Trophoblast cell (in vitro differentiated cells and primary cell): ENCODE data around the gene HS6ST1.
A peak's percentile ranks its signal among the peaks of the same experiment; 100 is the strongest.

Source experiments
- DNase-seq, 2 donors: peaks; one replicate each; pipeline ENCODE4 v3.0.0-alpha.2; 2016
- H2AFZ ChIP-seq: 2 replicates; pipeline ENCODE4 v1.6.1; 2013; ENCODE audit warnings: low read length, moderate library complexity, mild to moderate bottlenecking; ENCODE audit not compliant: insufficient read depth, poor library complexity
- H2AK5ac ChIP-seq: 2 replicates; pipeline ENCODE4 v1.6.1; 2013; ENCODE audit warnings: mild to moderate bottlenecking, low read length
- H2BK120ac ChIP-seq: 2 replicates; pipeline ENCODE4 v1.6.1; 2013; ENCODE audit warnings: low read length, mild to moderate bottlenecking, moderate library complexity; ENCODE audit not compliant: insufficient read depth, poor library complexity
- H2BK12ac ChIP-seq: 2 replicates; pipeline ENCODE4 v1.6.1; 2013; ENCODE audit warnings: mild to moderate bottlenecking, low read length, moderate library complexity
- H2BK5ac ChIP-seq: 2 replicates; pipeline ENCODE4 v1.6.1; 2013; ENCODE audit warnings: low read length, low read depth, moderate library complexity, mild to moderate bottlenecking; ENCODE audit not compliant: poor library complexity
- H3K14ac ChIP-seq: 2 replicates; pipeline ENCODE4 v1.6.1; 2013; ENCODE audit warnings: mild to moderate bottlenecking, low read length
- H3K18ac ChIP-seq: 2 replicates; pipeline ENCODE4 v1.6.1; 2013; ENCODE audit warnings: mild to moderate bottlenecking, low read length
- H3K23ac ChIP-seq: 2 replicates; pipeline ENCODE4 v1.6.1; 2013; ENCODE audit warnings: low read length
- H3K27ac ChIP-seq: 2 replicates; pipeline ENCODE4 v1.5.1; 2013; ENCODE audit warnings: low read depth, mild to moderate bottlenecking, inconsistent platforms, low read length, moderate library complexity
- H3K27me3 ChIP-seq: 2 replicates; pipeline ENCODE4 v1.6.1; 2013; ENCODE audit warnings: inconsistent platforms, mild to moderate bottlenecking, low read length, moderate library complexity; ENCODE audit not compliant: insufficient read depth
- H3K36me3 ChIP-seq, 2 experiments: 1 replicate in 1 of 2; 2 replicates in 1 of 2; pipeline ENCODE4 v1.6.1; 2013; ENCODE audit warnings: low read length in 2 of 2, mild to moderate bottlenecking in 2 of 2, moderate library complexity in 1 of 2; ENCODE audit not compliant: insufficient read depth in 2 of 2, control insufficient read depth in 1 of 2
- H3K4ac ChIP-seq: 2 replicates; pipeline ENCODE4 v1.6.1; 2013; ENCODE audit warnings: low read depth, mild to moderate bottlenecking, low read length, moderate library complexity
- H3K4me1 ChIP-seq, 2 experiments: 1 replicate in 1 of 2; 2 replicates in 1 of 2; pipeline ENCODE4 v1.6.1; 2013; ENCODE audit warnings: low read length in 2 of 2, mild to moderate bottlenecking in 2 of 2, moderate library complexity in 1 of 2; ENCODE audit not compliant: insufficient read depth in 2 of 2, control insufficient read depth in 1 of 2
- H3K4me2 ChIP-seq: 2 replicates; pipeline ENCODE4 v1.6.1; 2013; ENCODE audit warnings: inconsistent platforms, mild to moderate bottlenecking, low read length, moderate library complexity
- H3K4me3 ChIP-seq: 2 replicates; pipeline ENCODE4 v1.5.1; 2013; ENCODE audit warnings: mild to moderate bottlenecking, low read depth, low read length, inconsistent platforms
- H3K79me1 ChIP-seq: one replicate; pipeline ENCODE4 v1.6.1; 2013; ENCODE audit warnings: low read length
- H3K79me2 ChIP-seq: 2 replicates; pipeline ENCODE4 v1.6.1; 2013; ENCODE audit warnings: low read length, mild to moderate bottlenecking; ENCODE audit not compliant: control insufficient read depth, insufficient read depth, poor library complexity
- H3K9ac ChIP-seq: 2 replicates; pipeline ENCODE4 v1.6.1; 2013; ENCODE audit warnings: mild to moderate bottlenecking, low read length
- H3K9me3 ChIP-seq: 2 replicates; pipeline ENCODE4 v1.6.1; 2013; ENCODE audit warnings: low read depth, mild to moderate bottlenecking, control low read depth, inconsistent platforms, low read length; ENCODE audit not compliant: insufficient read depth
- H4K12ac ChIP-seq: 2 replicates; pipeline ENCODE4 v1.6.1; 2013; ENCODE audit warnings: low read depth, mild to moderate bottlenecking, low read length, moderate library complexity
- H4K8ac ChIP-seq: 2 replicates; pipeline ENCODE4 v1.6.1; 2013; ENCODE audit warnings: low read depth, mild to moderate bottlenecking, low read length, moderate library complexity
- H4K91ac ChIP-seq: one replicate; pipeline ENCODE4 v1.6.1; 2013; ENCODE audit warnings: low read depth, mild to moderate bottlenecking, low read length, moderate library complexity
- WGBS: extraction: QIAGEN DNeasy Blood & Tissue Kit; methylation state at CpG from one replicate; pipeline ENCODE4 v1.1.7; 2013; ENCODE audit warnings: missing lambda C conversion rate; ENCODE audit not compliant: insufficient read length, insufficient coverage; ENCODE audit errors: extremely low coverage; 5-methylcytosine and 5-hydroxymethylcytosine counted together

HS6ST1 gene

DNA sequence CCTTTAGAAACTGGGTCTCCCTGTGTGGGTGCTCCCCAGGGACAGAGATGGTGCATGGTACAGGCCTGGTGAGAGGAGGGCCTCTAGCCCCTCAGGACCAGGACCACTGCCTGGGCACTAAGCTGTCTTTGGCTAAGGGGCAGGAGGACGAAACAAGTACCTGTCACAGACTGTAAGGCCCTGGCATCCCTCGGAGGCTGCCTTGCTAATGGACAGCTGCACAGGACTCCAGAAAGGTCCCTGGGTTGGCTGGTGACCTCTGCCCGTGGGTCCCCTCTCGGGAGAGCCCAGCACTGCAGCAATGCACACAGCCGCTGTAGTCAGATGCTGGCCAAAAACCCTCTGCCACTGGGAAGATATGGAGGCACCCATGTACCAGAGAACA, 14.3 kb downstream of the HS6ST1 start:
- DNase-seq: no peak
- Histone ChIP-seq H4K91ac (peak overlapping the region; percentile 49), H3K18ac (peak overlapping the region; percentile 73), H4K8ac (peak overlapping the region; percentile 5), H3K4me3 (no peak overlapping the region), H3K4me2 (no peak overlapping the region), H3K14ac (peak overlapping the region; percentile 6), H2BK5ac (no peak overlapping the region), H3K79me2 (peaks cover 13% of the 10 kb centered on the region), H3K4me1 (peaks cover 42 to 52% of the 10 kb centered on the region in 2 experiments), H3K27me3 (no peaks in the 10 kb centered on the region), H2AFZ (no peak overlapping the region), H3K79me1 (peaks cover 22% of the 10 kb centered on the region), H2AK5ac (peak overlapping the region; percentile 20), H3K9ac (no peak overlapping the region), H2BK12ac (no peak overlapping the region), H2BK120ac (peak overlapping the region; percentile 13), H3K9me3 (peaks cover 2% of the 10 kb centered on the region), H3K4ac (peak overlapping the region; percentile 22), H3K36me3 (peaks cover 4 to 6% of the 10 kb centered on the region in 2 experiments), H3K23ac (no peak overlapping the region), H3K27ac (peak overlapping the region; percentile 73), H4K12ac (no peak overlapping the region)
- WGBS: no CpG with 5 or more reads among the region's 5 CpGs

DNA sequence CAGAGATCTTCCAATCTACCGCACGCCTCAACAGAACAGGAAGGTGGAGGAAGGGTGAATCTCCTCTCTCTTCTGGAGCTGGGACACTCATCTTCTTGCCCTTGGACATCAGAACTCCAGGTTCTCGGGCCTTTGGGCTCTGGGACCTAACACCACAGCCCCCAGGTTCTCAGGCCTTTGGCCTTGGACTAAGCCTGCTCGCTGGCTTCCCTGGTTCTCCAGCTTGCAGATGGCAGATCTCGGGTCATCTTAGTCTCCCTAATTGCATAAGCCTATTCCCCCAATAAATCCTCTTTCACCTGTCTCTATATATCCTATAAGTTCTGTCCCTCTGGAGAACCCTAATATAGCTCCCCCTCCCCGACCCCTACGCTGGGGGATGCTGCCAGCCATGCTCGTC, 14.8 kb downstream of the HS6ST1 start:
- Histone ChIP-seq H2BK120ac (no peak overlapping the region), H3K23ac (no peak overlapping the region), H4K91ac (peak overlapping the region; percentile 49), H3K4me2 (no peak overlapping the region), H3K79me1 (peaks cover 22% of the 10 kb centered on the region), H4K8ac (no peak overlapping the region), H2BK12ac (no peak overlapping the region), H3K9ac (no peak overlapping the region), H3K4me1 (peaks cover 42 to 52% of the 10 kb centered on the region in 2 experiments), H3K27me3 (no peaks in the 10 kb centered on the region), H3K4me3 (no peak overlapping the region), H4K12ac (no peak overlapping the region), H3K4ac (peak overlapping the region; percentile 31), H2AFZ (no peak overlapping the region), H3K36me3 (peaks cover 4 to 6% of the 10 kb centered on the region in 2 experiments), H3K79me2 (peaks cover 13% of the 10 kb centered on the region), H2BK5ac (no peak overlapping the region), H3K27ac (no peak overlapping the region), H2AK5ac (no peak overlapping the region), H3K9me3 (peaks cover 2% of the 10 kb centered on the region), H3K14ac (no peak overlapping the region), H3K18ac (no peak overlapping the region)
- no peak for DNase-seq
- no CpG with 5 or more reads among the region's 8 CpGs for WGBS

DNA sequence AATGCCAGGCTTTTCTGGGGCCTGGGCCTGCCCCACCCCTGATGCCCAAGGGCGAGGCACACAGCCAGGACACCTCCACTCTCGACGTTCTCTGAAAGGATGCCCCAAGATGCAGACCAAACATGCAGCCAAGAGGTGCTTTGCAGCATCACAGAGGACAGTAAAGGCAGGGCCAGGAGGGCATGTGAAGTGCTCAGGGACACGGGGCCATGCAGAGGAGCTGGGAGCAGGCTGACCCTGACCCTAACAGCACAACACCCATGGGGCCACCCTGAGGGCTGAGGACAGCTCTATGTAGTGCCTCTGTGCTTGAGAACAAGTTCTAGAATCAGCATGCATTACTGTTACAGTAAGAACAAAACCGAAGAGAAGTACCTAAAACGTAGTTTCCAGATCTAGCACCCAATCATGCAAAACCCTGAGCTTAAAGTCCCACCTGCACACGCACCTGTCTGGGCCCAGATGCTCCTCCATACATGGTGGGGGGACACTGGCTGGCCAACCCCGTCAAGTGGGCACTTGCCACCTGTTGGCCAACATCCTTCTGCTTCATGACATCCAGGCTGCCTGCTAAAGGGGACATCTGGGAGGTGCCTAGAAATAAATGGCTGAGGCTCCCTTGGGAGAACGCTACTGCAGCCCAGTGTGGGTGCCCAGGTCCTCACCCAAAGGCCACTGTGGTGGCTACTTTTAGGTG, 15.4 kb downstream of the HS6ST1 start:
- H3K14ac ChIP-seq: no peak overlapping the region
- H3K9me3 ChIP-seq: peaks cover 2% of the 10 kb centered on the region
- no peak overlapping the region for H4K12ac ChIP-seq
- no peak overlapping the region for H2BK120ac ChIP-seq
- peaks cover 22% of the 10 kb centered on the region for H3K79me1 ChIP-seq
- H3K79me2 ChIP-seq: peaks cover 13% of the 10 kb centered on the region
- H3K36me3 ChIP-seq: peaks cover 4 to 6% of the 10 kb centered on the region in 2 experiments
- H3K4me1 ChIP-seq: peaks cover 42 to 52% of the 10 kb centered on the region in 2 experiments
- H2BK12ac ChIP-seq: no peak overlapping the region
- H3K23ac ChIP-seq: no peak overlapping the region
- no peak overlapping the region for H3K4me2 ChIP-seq
- H4K91ac ChIP-seq: no peak overlapping the region
- no peak overlapping the region for H3K27ac ChIP-seq
- peak overlapping the region; percentile 55 for H3K18ac ChIP-seq
- no peaks in the 10 kb centered on the region for H3K27me3 ChIP-seq
- no peak overlapping the region for H2AFZ ChIP-seq
- peak overlapping the region; percentile 13 for H3K4ac ChIP-seq
- no peak for DNase-seq
- peak overlapping the region; percentile 4 for H2AK5ac ChIP-seq
- no peak overlapping the region for H2BK5ac ChIP-seq
- H3K4me3 ChIP-seq: no peak overlapping the region
- no peak overlapping the region for H3K9ac ChIP-seq
- WGBS: no CpG with 5 or more reads among the region's 9 CpGs
- H4K8ac ChIP-seq: no peak overlapping the region

DNA sequence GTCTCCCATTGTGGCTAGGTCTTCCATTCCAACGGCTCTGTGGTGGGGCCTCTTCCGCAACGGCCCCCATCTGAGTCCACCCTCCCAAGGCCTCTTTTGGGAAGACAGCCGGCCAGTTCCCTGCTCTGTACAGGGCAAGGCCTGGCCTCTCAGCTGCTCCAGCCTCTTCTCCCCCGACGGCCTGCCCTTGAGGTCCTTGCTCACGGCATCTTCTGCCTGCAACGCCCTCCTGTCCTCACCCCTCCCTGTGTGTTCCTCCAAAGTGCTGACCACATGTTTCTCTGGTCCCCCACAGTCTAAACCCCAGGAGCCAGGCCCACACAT, 16.0 kb downstream of the HS6ST1 start:
- DNase-seq: no peak
- H4K8ac ChIP-seq: no peak overlapping the region
- H3K9ac ChIP-seq: no peak overlapping the region
- no peak overlapping the region for H2BK120ac ChIP-seq
- peak overlapping the region; percentile 21 for H4K91ac ChIP-seq
- H2AK5ac ChIP-seq: peak overlapping the region; percentile 3
- peaks cover 22% of the 10 kb centered on the region for H3K79me1 ChIP-seq
- peaks cover 2% of the 10 kb centered on the region for H3K9me3 ChIP-seq
- peak overlapping the region; percentile 55 for H3K18ac ChIP-seq
- peaks cover 4% of the 10 kb centered on the region in 2 experiments for H3K36me3 ChIP-seq
- H2AFZ ChIP-seq: no peak overlapping the region
- H3K27me3 ChIP-seq: no peaks in the 10 kb centered on the region
- peaks cover 42 to 52% of the 10 kb centered on the region in 2 experiments for H3K4me1 ChIP-seq
- no peak overlapping the region for H3K4me2 ChIP-seq
- no peak overlapping the region for H3K27ac ChIP-seq
- no peak overlapping the region for H3K14ac ChIP-seq
- peaks cover 12% of the 10 kb centered on the region for H3K79me2 ChIP-seq
- no peak overlapping the region for H2BK5ac ChIP-seq
- no CpG with 5 or more reads among the region's 8 CpGs for WGBS
- H2BK12ac ChIP-seq: peak overlapping the region; percentile 21
- peak overlapping the region; percentile 13 for H3K4ac ChIP-seq
- H3K23ac ChIP-seq: no peak overlapping the region
- H4K12ac ChIP-seq: no peak overlapping the region
- H3K4me3 ChIP-seq: no peak overlapping the region
